Measurements from ENCODE around the gene ALDH1L2. TPM values are rescaled to one million over a fixed set of nuclear protein-coding genes. Genes with fewer than 3 reads are reported as not detected.

ALDH1L2 gene
- total RNA-seq, 1 experiment from 2014 or later: 2.2 TPM

DNA sequence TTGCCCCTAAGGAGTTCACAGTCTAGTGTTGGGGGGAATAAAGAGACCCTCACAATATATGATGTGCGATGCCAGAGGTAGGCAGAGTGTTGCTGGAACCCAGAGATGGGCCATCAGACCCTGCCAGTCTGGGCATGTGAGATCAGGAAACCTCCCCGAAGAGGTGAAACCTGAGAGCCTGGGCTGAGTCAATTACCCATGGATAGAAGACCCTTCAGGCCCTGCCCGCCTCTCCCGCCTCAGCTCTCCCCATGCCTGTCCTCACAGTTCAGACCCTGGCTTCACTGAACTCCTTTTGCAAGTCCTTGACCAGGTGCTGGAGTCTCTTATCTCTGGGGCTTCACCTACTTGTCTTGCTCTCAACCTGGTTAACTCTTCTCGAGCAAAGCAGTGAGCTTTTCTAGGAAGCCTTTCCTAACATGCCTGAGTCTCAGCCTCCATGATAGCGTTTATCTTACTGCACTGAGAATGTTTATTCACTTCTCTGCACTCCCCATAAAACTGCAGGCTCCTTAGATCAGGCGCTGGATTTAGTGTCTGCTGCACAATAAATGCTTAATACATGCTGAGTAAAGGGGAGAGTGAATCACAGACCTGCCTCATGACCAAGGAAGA lies 19.6 kb downstream of the ALDH1L2 start:
- H3K27ac ChIP-seq: no peak overlapping the region
- intact Hi-C loops (cut with micrococcal nuclease; ENCODE audit: unreplicated experiment): loop anchor here (5.0 kb wide), 1 partner anchor 38 kb away; no protein-coding TSS in a partner anchor
- ChIA-PET CTCF (no interaction called here), POLR2A (ENCODE audit: unreplicated experiment) (no interaction called here)
- H3K27me3 ChIP-seq (ENCODE audit: insufficient read depth, low read depth): no peaks in the 10 kb centered on the region
- H3K79me2 ChIP-seq (ENCODE audit: low read depth): no peaks in the 10 kb centered on the region
- DNase-seq: no peak
- no peaks in the 10 kb centered on the region for H3K36me3 ChIP-seq (ENCODE audit: low read depth)
- H2AFZ ChIP-seq: no peak overlapping the region
- no peak overlapping the region for H3K4me2 ChIP-seq
- H3K9me2 ChIP-seq (ENCODE audit: insufficient read depth): no peaks in the 10 kb centered on the region
- BruUV-seq (replicated peaks): no TSS peak
- TF ChIP-seq, protein P1, sequence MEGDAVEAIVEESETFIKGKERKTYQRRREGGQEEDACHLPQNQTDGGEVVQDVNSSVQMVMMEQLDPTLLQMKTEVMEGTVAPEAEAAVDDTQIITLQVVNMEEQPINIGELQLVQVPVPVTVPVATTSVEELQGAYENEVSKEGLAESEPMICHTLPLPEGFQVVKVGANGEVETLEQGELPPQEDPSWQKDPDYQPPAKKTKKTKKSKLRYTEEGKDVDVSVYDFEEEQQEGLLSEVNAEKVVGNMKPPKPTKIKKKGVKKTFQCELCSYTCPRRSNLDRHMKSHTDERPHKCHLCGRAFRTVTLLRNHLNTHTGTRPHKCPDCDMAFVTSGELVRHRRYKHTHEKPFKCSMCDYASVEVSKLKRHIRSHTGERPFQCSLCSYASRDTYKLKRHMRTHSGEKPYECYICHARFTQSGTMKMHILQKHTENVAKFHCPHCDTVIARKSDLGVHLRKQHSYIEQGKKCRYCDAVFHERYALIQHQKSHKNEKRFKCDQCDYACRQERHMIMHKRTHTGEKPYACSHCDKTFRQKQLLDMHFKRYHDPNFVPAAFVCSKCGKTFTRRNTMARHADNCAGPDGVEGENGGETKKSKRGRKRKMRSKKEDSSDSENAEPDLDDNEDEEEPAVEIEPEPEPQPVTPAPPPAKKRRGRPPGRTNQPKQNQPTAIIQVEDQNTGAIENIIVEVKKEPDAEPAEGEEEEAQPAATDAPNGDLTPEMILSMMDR (conservative IDR thresholded peaks at IDR 0.05): no peak
- no peak for TF ChIP-seq EZH2 (IDR thresholded peaks at IDR 0.05; ENCODE audit: low read depth)
- no peak overlapping the region for H3K4me3 ChIP-seq
- no peaks in the 10 kb centered on the region for H3K9me3 ChIP-seq (ENCODE audit: insufficient read depth, low read depth)
- H4K20me1 ChIP-seq (ENCODE audit: insufficient read depth): no peaks in the 10 kb centered on the region
- H3F3A ChIP-seq (ENCODE audit: insufficient read depth, low read depth): no peaks in the 10 kb centered on the region
- no peaks in the 10 kb centered on the region for H3K4me1 ChIP-seq (replicated peaks; ENCODE audit: insufficient read depth)

DNA sequence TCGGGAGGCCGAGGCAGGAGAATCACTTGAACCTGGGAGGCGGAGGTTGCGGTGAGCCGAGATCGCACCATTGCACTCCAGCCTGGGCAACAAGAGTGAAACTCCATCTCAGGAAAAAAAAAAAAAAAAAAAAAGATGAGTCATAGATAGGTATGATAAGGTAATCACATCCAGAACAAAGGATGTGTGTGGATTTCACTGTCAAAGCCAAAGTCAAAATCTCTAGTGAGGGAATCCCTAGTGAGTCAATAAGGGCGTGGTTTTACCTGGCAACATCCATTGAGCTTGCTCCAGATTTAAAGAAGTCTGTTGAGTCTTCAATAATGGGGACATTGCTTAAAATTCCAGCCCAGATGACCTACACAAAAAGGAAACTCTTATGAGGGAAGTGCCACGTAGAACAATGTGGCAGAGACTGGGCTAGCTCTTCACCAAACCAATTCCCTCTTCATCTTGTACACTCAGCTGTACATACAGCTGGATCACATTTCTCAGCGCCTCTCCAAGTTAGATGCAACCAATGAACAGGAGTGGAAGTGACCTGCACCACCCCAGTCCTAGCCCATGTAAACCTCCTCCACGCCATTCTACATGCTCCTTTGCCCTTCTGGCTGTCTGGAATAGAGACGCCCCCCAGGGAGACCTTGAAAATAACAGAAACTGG lies 23.4 kb downstream of the ALDH1L2 start:
- Histone ChIP-seq H2AFZ (no peak overlapping the region), H3F3A (ENCODE audit: insufficient read depth, low read depth) (no peaks in the 10 kb centered on the region), H3K27me3 (ENCODE audit: insufficient read depth, low read depth) (no peaks in the 10 kb centered on the region), H3K4me2 (no peak overlapping the region), H3K27ac (no peak overlapping the region), H3K9me3 (ENCODE audit: insufficient read depth, low read depth) (peaks cover 9% of the 10 kb centered on the region; the same call in 1 of the 2 replicates), H4K20me1 (ENCODE audit: insufficient read depth) (no peaks in the 10 kb centered on the region), H3K36me3 (ENCODE audit: low read depth) (no peaks in the 10 kb centered on the region), H3K4me1 (replicated peaks; ENCODE audit: insufficient read depth) (no peaks in the 10 kb centered on the region), H3K4me3 (no peak overlapping the region), H3K79me2 (ENCODE audit: low read depth) (no peaks in the 10 kb centered on the region), H3K9me2 (ENCODE audit: insufficient read depth) (no peaks in the 10 kb centered on the region; the same call in 1 of the 2 replicates)
- CTCF ChIA-PET: interaction anchor here (0.7 kb wide), 1 partner anchor 17 kb away, joined by 12 read pairs; no protein-coding TSS in a partner anchor
- peak; percentile 30 to 76 for DNase-seq
- BruUV-seq (replicated peaks): no TSS peak
- intact Hi-C loops (cut with micrococcal nuclease; ENCODE audit: unreplicated experiment): loop anchor here (5.0 kb wide), 1 partner anchor 41 kb away; no protein-coding TSS in a partner anchor
- no peak for TF ChIP-seq EZH2 (IDR thresholded peaks at IDR 0.05; ENCODE audit: low read depth)
- TF ChIP-seq, protein P1 (conservative IDR thresholded peaks at IDR 0.05): no peak
- POLR2A ChIA-PET (ENCODE audit: unreplicated experiment): interaction anchor here (0.7 kb wide), 1 partner anchor 491 kb away, joined by 22 read pairs; no protein-coding TSS in a partner anchor

DNA sequence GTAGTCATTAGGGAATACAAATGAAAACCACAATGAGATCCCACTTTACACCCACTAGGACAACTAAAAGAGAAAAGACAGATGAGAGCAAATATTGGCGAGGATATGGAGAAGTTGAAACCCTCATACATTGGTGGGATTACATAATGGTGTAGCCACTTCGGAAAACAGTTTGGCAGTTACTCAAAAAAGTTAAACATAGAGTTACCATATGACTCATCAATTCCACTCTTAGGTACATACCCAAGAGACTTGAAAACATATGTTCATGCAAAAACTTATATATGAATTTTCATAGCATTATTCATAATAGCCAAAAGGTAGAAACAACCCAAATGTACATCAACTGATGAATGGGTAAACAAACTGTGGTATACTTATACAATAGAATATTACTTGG lies 27.1 kb downstream of the ALDH1L2 start:
- Histone ChIP-seq H3K27me3 (ENCODE audit: insufficient read depth, low read depth) (no peaks in the 10 kb centered on the region), H3K36me3 (ENCODE audit: low read depth) (no peaks in the 10 kb centered on the region), H3K9me2 (ENCODE audit: insufficient read depth) (no peaks in the 10 kb centered on the region; the same call in 1 of the 2 replicates), H3K4me2 (no peak overlapping the region), H3K27ac (no peak overlapping the region), H3F3A (ENCODE audit: insufficient read depth, low read depth) (no peaks in the 10 kb centered on the region), H3K4me3 (no peak overlapping the region), H3K9me3 (ENCODE audit: insufficient read depth, low read depth) (peaks cover 9% of the 10 kb centered on the region; the same call in 1 of the 2 replicates), H4K20me1 (ENCODE audit: insufficient read depth) (no peaks in the 10 kb centered on the region), H3K79me2 (ENCODE audit: low read depth) (no peaks in the 10 kb centered on the region), H2AFZ (no peak overlapping the region), H3K4me1 (replicated peaks; ENCODE audit: insufficient read depth) (no peaks in the 10 kb centered on the region)
- no peak for DNase-seq
- no peak for TF ChIP-seq EZH2 (IDR thresholded peaks at IDR 0.05; ENCODE audit: low read depth)
- TF ChIP-seq, protein P1 (conservative IDR thresholded peaks at IDR 0.05): no peak
- ChIA-PET CTCF (no interaction called here), POLR2A (ENCODE audit: unreplicated experiment) (no interaction called here)
- no TSS peak for BruUV-seq (replicated peaks)
- intact Hi-C loops (cut with micrococcal nuclease; ENCODE audit: unreplicated experiment): loop anchor here (5.0 kb wide), 1 partner anchor 1000 kb away; no protein-coding TSS in a partner anchor
